ENCODE measurements around the gene ADCY9.

- TF ChIP-seq CTCF (IDR thresholded peaks at IDR 0.05) = no peak
- no peak for TF ChIP-seq ZNF121 (CRISPR knock-in tag; IDR thresholded peaks at IDR 0.05)
- TF ChIP-seq MLX (CRISPR knock-in tag; IDR thresholded peaks at IDR 0.05) = no peak
- no peak for TF ChIP-seq RELA (CRISPR knock-in tag; IDR thresholded peaks at IDR 0.05; ENCODE audit: borderline replicate concordance)
- TF ChIP-seq ELF4 (CRISPR knock-in tag; IDR thresholded peaks at IDR 0.05; ENCODE audit: low read depth) = no peak
- no peak for TF ChIP-seq JUN (CRISPR knock-in tag; IDR thresholded peaks at IDR 0.05)
- no peak for TF ChIP-seq MAX (CRISPR knock-in tag; IDR thresholded peaks at IDR 0.05)
- TF ChIP-seq FOXK1 (CRISPR knock-in tag; IDR thresholded peaks at IDR 0.05) = no peak
- TF ChIP-seq TCF7 (CRISPR knock-in tag; IDR thresholded peaks at IDR 0.05; ENCODE audit: low read depth) = no peak
- TF ChIP-seq USF1 (CRISPR knock-in tag; IDR thresholded peaks at IDR 0.05) = no peak
- TF ChIP-seq CREM (CRISPR knock-in tag; IDR thresholded peaks at IDR 0.05) = no peak
- no peak for TF ChIP-seq HMGXB4 (CRISPR knock-in tag; IDR thresholded peaks at IDR 0.05)
- no peak for TF ChIP-seq ETV6 (CRISPR knock-in tag; IDR thresholded peaks at IDR 0.05)
Observed at GRCh38 chr16:4019371-4019791, 96.9 kb downstream of the ADCY9 start.
